ENCODE data around the gene KIF23. TPM values are rescaled to one million over a fixed set of nuclear protein-coding genes. Genes with fewer than 3 reads are reported as not detected.

KIF23 gene
- total RNA-seq, 1 donor from 2014 or later: 6.5 TPM

DNA sequence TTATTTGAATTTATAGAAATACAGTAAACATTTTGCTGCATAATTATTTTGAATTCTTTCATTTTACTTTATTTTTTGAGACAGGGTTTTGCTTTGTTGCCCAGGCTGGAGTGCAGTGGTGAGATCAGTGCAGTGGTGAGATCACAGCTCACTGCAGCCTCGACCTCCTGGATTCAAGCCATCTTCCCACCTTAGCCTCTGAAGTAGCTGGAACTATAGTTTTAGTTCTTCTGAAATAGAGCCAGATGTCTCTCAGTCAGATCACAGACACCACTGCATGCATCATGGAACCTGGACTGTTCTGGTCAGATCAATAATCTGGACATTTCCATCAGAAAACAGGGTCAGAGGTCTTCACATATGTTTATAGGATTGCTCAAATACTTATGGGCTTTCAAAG, 46.3 kb downstream of the KIF23 start:
- no peak for FAIRE-seq
- DNase-seq (ENCODE audit: low spot score in 2 of 2): no peak

DNA sequence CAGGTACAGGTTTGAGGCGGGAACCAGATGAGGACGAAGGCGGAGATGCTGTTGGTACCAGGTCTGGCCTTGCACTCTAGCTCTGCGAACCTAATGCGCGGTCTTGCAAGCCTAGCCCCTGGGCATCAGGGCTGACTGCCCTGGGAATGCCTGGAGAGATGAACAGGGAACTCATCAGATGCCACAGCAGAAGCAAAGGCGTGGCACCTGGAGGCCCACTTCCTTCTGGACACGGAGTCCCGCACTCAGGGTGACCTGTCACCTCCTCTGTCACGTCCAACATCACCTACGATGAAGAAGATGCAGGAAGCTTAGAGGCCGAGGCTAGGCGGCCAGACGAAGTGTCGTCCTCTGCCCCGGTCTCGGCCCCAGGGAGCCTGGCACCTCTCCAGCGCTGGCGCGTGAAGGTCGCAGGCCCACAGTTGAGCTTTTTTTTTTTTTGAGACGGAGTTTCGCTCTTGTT, 47.9 kb downstream of the KIF23 start:
- no peak for DNase-seq (ENCODE audit: low spot score in 2 of 2)

DNA sequence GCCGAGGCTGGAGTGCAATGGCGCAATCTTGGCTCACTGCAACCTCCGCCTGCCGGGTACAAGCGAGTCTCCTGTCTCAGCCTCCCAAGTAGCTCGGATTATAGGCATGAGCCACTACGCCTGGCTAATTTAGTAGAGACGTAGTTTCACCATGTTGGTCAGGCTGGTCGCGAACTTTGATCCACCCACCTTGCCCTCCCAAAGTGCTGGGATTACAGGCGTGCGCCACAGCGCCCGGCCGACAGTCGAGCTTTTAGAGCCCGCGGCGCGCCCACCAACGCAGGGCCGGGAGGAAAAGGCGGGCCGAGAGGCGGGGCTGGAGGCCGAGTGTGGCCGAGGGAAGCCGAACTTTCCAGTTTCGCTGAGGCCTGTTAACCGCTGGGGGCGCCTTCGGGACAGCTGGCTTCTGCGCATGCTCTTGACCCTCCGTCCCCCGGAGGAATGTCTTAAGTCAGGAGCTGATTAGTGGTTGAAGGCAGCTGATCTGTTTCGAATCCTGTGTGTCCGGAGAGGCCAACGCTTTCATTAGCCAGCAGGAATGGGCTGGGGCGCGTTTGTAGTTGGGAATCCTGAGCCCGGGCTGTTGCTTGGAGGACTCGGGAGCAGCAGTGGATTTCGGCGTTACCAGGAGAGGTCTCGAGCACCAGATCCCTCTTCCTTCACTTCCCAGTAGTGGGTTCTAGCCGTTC, 48.5 kb downstream of the KIF23 start:
- FAIRE-seq (no peak), DNase-seq (ENCODE audit: low spot score in 2 of 2) (peak; percentile 86 to 95)

More for the DNA sequence above, 47.9 kb downstream of the KIF23 start:
- no peak for FAIRE-seq

DNA sequence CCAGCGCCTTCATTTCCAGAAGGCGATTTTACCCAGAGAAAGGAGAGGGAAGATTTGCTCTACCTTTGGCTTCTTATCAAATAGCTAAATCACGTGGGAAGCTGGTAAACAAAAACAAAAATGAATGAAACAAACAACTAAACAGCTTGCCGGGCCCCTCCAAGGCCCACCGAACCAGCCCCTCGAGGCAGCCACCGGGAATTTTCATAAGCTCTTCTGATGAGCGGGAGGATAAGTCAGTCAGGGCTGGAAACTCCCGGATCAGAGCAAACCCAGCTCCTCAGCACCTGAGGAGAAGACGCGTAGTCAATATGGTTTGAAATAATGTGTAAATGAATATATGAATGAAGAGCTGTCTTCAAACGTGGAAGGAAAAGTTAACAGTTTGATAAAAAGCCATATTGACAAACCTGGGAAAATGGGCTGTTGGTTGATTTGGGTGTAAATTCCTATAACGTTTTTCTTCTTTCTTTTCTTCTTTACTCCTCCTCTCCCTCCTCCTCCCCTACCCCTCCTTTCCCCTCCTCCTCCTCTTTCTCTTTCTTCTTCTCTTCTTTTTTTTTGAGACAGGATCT, 49.1 kb downstream of the KIF23 start:
- DNase-seq (ENCODE audit: low spot score in 2 of 2) (no peak), FAIRE-seq (no peak)

DNA sequence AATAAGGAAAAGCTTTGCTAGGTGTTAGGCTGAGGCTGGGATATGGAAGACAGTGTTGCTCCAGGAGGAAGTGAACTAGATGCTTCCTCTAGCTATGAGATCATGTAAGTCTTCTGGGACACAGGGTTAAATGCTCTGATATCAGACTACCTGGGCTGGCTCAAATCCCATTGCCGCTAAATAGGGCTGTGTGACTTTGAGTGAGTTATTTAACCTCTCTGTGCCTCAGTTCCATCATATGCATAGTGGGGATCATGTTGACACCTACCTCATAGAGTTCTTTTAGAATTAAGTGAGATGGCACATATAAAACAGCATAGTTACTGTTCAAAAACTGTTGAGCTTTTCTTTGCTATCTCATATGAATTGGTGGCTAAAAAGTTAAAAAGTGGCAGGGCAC, 51.1 kb downstream of the KIF23 start:
- no peak for FAIRE-seq
- DNase-seq (ENCODE audit: low spot score in 2 of 2): no peak

DNA sequence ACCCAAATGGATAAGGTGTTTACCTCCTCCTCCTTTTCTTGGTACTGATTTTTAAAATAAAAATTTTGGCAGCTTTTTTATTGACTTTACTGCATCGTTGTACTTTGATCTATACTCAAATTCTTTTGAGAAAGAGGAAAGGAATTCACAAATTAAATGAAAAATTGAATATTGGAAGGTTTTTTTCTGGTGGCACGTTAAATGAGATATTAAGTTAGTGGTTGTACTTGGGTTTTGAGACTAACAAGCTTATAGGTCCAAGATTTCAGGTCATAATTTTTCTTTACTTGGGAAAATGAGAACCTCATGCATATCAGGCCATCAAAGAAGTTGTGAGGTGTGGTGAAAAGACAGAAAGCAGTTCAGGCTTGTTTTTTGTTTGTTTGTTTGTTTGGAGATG, 52.6 kb downstream of the KIF23 start:
- DNase-seq (ENCODE audit: low spot score in 2 of 2) (no peak), FAIRE-seq (no peak)

DNA sequence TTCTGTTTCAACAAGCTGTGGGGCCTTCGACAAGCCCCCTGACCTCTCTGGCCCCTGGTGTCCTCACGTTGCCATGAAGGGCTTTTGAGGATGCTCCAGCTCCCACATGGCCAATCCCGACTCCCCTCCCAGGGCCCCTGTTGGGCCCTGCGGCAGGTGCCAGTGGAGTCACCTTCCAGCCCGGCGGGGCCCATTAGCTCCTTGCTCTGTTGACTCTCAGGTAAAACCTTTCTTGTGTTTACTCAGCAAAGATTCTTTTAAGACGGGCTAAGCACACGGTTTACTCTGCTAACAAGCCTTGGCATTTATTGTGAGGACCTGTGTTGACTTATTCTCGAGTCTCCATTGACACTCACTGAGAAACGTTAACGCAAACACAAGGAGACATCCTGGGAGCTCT, 53.5 kb downstream of the KIF23 start:
- FAIRE-seq (no peak), DNase-seq (ENCODE audit: low spot score in 2 of 2) (no peak)

DNA sequence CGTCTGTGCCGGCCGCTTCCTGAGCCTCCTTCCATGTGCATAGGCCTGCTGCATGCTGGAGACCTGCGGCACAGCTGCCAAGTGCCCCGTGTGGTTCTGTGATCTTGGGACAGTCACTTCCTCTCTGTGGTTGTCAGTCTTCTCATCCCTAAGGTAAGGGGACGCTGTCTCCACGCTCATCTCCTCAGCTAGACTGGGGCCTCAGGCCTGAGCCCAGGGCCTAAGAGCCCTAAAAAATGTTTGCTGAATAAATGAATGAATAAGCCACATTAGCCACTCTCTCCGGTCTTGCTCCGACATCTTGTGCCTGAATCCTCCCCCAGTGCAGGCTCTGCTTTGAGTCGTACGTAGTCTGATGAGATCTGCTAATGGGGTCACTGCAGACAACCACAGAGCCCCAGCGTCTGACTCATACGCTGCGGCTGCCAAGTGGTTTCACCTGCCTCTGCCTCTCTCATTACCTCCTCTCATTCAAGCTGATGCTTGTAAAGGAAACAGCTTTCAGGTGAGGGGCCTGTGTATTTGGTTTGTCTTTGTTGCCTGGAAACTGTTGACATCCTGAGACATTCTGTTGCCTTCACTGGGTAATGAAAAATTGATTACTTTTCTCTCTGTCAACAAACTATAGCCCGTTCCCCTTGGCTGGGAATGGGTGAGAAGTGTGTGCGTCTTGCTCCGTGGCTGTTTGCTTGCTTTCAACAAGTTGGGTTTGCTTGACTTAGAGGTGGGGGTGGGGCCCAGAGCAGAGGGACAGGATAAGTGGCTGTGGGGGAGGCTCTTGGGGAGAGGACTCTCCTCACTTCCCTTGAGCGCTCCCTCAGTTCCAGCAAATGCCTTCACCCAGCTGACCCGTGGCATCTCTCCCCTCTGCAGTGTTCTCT, 54.3 kb downstream of the KIF23 start:
- no peak for DNase-seq (ENCODE audit: low spot score in 2 of 2)
- FAIRE-seq: no peak

DNA sequence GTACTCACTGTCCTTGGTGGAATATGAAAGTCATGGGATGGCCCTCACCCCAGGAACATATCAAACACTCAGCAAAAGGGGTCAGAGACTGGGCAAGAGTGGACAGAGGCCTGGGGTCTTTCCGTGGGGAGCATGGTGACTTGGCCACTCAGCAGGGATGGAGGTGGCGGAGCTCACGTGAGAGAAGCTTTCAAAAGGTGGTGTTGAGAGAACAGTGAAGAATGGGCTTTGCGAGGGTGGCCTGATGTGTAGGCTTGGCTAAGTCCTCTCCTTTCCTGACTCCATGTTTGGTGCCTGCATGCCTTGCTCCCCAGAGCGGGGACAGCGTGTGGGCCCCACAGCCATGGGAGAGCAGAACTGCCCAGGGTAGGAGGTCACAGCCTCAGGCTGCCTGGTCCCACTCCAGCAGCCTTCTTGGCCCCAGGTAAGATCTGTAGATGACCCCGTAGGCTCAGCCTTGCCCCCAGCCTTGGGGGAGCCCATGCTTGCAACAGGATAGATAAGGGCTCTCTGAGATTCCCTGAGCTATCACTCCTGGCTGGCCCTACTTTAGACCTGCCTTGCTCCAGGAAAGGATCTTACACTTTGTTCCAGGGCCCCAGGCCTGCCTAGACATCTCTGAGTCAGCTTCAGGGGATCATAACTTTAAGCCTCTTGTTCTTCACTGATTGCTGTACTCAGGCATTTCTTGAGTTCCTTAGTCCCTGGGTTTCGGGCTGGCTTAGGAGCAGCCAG, 55.5 kb downstream of the KIF23 start:
- DNase-seq (ENCODE audit: low spot score in 2 of 2): no peak
- no peak for FAIRE-seq

DNA sequence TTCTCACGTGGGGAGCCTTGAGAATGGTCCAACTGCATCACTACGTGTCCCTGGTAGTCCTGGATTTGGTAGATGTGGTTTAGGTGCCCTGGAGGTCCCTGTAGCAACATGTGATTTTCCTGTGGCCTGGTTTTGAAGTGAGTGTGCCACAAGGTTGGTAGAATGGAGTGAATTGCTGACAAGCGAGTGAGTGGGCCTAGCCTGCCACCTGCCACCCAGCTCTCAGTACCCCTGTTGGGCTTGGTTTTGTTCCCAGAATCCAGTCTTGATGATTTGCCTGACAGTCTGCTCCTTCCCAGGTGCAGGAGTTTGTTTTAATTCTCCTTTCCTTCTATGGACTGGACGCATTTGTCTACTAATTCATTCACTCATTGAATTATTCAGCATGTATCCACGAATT, 57.9 kb downstream of the KIF23 start:
- FAIRE-seq (no peak), DNase-seq (ENCODE audit: low spot score in 2 of 2) (no peak)

DNA sequence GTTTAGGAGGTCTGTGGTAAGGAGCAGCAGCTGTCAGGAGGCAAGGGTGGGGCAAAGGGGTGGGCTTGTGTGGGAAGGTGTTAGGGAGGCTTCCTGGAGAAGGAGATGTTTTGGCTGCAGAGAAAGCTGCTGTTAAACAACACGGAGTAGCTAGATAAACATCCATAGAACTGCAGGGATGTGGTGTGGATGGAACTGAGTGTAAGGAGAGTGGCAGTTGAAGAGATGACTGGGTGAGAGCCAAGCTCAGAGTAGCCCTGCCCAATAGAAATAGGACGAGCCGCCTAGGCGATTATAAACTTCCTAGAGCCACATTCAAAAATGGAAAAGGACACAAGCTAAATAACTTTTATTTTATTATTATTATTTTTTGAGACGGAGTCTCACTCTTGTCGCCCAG, 58.4 kb downstream of the KIF23 start:
- DNase-seq (ENCODE audit: low spot score in 2 of 2) (no peak), FAIRE-seq (no peak)

DNA sequence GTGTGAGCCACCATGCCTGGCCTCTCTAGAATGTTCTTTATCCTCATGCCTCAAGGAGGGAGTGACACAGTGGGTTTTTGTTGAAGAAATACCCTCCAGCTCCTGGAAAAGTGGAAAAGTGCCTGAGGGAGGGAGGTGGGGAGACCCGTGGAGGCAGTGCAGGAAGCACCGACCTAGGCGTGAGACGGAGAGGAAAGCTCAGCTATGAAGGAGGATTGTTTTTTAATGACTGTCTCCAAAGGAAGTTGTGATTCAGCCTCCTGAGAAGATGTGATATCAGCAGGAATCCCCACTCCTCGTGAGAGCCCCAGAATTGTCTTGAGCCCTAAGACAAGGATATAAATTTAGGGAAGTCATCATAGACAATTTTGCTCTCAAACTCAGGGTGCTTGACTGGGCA, 60.1 kb downstream of the KIF23 start:
- DNase-seq (ENCODE audit: low spot score in 2 of 2) (no peak), FAIRE-seq (no peak)

DNA sequence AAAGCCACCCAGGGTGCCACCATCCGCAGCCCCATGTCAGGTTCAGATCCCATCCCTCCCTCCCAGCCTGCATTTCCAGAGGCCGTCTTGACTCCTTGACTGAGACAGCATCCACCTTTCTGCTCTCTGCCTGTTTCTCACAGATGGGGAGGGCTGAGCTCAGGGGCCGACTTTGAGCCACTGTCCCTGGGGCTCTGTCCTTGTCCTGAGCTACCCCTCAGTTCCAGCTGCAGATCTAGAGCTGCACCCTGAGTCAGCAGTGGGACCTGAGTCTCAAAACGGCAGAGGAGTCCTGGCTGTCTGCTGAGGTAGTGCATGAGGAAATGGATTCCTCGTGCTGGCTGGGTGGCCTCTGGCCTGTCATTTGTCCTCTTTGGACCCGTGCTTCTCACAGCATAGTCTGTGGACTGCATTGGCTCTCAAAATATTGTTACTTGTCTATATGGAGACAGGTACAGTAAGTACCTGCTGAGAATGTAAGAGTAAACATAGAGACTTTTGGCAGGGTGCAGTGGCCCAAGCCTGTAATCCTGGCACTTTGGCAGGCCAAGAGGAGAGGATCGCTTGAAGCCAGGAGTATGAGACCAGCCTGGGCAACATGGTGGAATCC, 60.8 kb downstream of the KIF23 start:
- DNase-seq (ENCODE audit: low spot score in 2 of 2) (no peak), FAIRE-seq (no peak)

DNA sequence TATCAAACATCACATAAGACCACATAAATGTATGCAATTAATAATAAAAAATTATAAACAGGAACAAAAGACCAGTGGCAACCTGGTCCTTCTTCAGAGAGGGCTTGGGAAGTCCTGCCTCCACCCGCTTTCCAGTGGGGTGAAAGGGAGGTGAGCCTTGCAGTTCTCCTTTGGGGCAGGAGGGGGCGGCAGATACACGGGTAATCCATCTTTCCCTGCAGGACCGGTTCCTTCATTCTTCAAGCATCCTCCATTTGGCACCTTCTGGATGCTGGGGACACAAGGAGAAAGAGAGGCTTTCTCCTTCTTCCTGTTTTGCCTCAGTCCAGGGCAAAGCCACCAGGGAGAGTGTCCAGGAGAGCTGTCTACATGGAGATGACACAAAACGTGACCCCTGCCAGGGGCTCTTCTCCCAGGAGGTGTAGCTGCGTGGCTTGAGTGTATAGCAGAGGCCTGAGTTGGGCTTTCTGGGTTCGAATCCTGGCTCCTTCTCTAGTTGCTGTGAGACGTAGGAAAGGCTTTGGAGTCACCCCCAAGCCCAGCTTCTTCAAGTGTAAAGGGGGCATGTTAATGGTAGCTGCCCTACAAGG, 61.7 kb downstream of the KIF23 start:
- FAIRE-seq: no peak
- peak; percentile 49 to 78 for DNase-seq (ENCODE audit: low spot score in 2 of 2)

DNA sequence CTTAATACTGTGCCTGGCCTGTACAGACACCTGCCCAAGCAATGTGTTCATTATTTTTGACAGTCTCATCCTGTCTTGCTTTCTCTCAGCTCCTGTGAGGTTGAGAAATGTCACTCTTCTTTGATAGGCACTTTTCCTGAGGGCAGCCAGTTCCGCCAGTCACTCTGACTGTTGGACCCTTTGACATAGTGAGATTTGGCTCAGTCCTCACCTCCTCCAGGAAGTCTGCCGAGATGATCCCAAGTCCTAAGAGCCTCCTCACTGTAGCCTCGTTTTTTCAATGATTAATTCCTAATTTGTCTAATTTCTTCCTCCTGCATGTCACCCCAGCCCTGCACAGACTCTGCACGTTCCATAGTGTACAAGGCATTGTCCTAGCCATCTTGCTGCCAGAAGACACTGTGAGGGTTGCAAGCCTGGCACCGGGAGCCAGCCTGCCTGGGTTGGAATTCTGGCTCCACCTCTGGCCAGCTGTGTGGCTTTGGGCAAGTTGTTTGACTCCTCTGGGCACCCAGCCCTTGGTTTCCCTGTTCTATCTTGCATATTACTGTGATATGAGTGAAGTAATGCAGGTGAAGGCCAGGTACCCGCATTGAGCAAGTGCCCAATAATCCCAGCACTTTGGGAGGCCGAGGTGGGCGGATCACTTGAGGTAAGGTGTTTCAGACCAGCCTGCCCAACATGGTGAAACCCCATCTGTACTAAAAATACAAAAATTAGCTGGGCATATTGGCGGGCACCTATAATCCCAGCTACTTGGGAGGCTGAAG, 62.7 kb downstream of the KIF23 start:
- DNase-seq (ENCODE audit: low spot score in 2 of 2) (no peak), FAIRE-seq (no peak)

DNA sequence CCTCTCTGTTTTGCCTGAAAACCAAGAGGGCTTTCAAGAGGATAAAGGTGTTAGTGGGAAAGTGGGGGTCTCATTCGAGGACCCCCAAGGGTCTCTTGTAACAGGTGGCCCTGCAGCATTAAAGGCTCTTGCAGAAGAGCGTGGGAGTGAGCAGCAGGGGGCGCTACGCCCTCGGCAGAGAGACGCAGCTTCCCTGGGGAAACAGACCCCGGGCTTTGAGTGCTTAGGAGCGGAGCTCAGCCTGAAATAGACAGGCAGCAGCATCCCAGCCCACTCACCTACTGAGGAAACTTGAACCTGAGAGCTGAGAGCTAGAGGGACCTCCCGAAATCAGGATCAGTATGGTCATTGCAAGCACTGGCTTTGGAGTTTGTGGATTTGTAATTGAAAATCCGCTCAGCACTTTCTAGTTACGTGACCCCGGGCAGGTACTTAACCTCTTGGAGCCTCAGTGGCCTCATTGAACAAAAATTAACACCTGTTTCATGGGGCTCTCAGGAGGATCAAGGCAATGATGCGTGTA, 64.2 kb downstream of the KIF23 start:
- FAIRE-seq (no peak), DNase-seq (ENCODE audit: low spot score in 2 of 2) (peak; percentile 41 to 66)

DNA sequence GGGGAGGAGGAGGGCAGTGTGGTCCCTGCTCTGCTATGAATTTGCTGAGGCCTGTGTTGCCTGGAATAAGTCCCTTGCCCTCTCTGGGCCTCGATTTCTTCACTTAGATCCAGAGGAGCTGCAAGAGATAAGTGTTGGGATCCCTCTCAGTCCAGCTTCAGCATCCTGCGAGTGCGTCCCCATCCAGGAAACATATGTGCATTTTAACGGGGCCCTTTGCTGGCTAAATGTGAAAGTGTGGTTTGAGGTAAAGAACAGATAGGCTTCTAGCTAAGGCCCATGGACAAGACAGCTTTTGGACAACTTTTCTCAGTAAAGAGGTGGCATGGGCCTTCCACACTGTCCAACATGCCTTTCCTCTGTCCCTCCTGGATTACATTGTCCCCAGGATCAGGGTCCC, 64.9 kb downstream of the KIF23 start:
- DNase-seq (ENCODE audit: low spot score in 2 of 2) (no peak), FAIRE-seq (no peak)

DNA sequence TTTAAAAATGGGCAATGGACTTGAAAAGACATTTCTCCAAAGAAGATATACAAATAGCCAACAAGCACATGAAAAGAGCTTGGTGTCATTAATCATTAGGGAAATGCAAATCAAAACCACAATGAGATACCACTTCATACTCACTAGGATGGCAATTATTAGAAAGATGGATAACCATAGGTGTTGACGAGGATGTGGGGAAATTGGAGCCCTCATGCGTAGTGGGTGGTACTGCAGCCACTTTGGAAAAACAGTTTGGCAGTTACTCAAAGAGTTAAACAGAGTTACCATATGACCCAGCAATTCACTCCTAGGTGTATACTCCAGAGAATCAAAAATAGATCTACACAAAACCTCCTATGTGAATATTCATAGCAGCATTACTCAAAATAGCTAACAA, 65.8 kb downstream of the KIF23 start:
- DNase-seq (ENCODE audit: low spot score in 2 of 2) (no peak), FAIRE-seq (no peak)

DNA sequence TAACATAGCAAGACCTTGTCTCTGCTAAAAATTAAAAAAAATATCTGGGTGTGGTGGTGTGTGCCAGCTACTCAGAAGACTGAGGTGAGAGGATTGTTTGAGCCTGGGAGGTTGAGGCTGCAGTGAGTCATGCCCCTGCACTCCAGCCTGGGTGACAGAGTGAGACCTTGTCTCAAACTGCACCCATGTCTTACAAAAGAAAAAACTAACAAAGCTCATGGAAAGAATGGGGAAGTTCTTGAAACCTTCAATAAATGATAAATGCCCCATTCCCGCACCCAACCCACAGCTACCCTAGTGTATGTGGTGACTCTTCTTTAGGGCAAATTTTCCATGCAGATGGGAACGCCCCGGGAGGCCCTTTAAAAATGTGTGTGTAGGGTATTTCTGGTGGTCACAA, 66.8 kb downstream of the KIF23 start:
- no peak for FAIRE-seq
- no peak for DNase-seq (ENCODE audit: low spot score in 2 of 2)

All from frontal cortex (tissue), 4 donors.